ENCODE measurements around the gene CELF2.
A peak's percentile ranks its signal among the peaks of the same experiment; 100 is the strongest.

The CELF2 gene

GRCh38 chr10:11017570-11018431 lies at the start of gene CELF2:
Gene CELF2, plus strand, starts transcription at chr10:11017872. Its CDS starts 218 bp downstream, at chr10:11018090.
- H3K9ac ChIP-seq (ENCODE audit: low read depth, low read length), result peak within 1 kb of the TSS; percentile 61
- peak within 1 kb of the TSS; percentile 84 for H3K27ac ChIP-seq (ENCODE audit: low read depth, low read length)
- H3K4me1 ChIP-seq (ENCODE audit: control insufficient read depth, insufficient read depth, low read length), result peaks cover 53% of the 10 kb centered on the region
- peak within 1 kb of the TSS; percentile 84 for H3K4me3 ChIP-seq (ENCODE audit: low read depth, low read length)
- H3K27me3 ChIP-seq (ENCODE audit: control insufficient read depth, insufficient read depth, low read length), result peaks cover 38% of the 10 kb centered on the region
- H3K9me3 ChIP-seq (ENCODE audit: control insufficient read depth, insufficient read depth, low read length), result no peaks in the 10 kb centered on the region
- H3K36me3 ChIP-seq (ENCODE audit: control insufficient read depth, insufficient read depth, low read length), result no peaks in the 10 kb centered on the region

- Histone ChIP-seq H3K9ac (ENCODE audit: low read depth, low read length) (no peak overlapping the region), H3K36me3 (ENCODE audit: control insufficient read depth, insufficient read depth, low read length) (no peaks in the 10 kb centered on the region), H3K4me3 (ENCODE audit: low read depth, low read length) (no peak overlapping the region)
These were observed 49.4 kb upstream of the CELF2 start for GRCh38 chr10:10968257-10968588.

GRCh38 chr10:10973310-10973709 lies 44.4 kb upstream of the CELF2 start:
- Histone ChIP-seq H3K4me3 (ENCODE audit: low read depth, low read length) (no peak overlapping the region), H3K27me3 (ENCODE audit: control insufficient read depth, insufficient read depth, low read length) (no peaks in the 10 kb centered on the region), H3K9me3 (ENCODE audit: control insufficient read depth, insufficient read depth, low read length) (no peaks in the 10 kb centered on the region), H3K9ac (ENCODE audit: low read depth, low read length) (no peak overlapping the region), H3K36me3 (ENCODE audit: control insufficient read depth, insufficient read depth, low read length) (no peaks in the 10 kb centered on the region), H3K27ac (ENCODE audit: low read depth, low read length) (no peak overlapping the region), H3K4me1 (ENCODE audit: control insufficient read depth, insufficient read depth, low read length) (no peaks in the 10 kb centered on the region)

More at GRCh38 chr10:10968257-10968588, 49.4 kb upstream of the CELF2 start:
- Histone ChIP-seq H3K27ac (ENCODE audit: low read depth, low read length) (no peak overlapping the region), H3K9me3 (ENCODE audit: control insufficient read depth, insufficient read depth, low read length) (no peaks in the 10 kb centered on the region), H3K4me1 (ENCODE audit: control insufficient read depth, insufficient read depth, low read length) (no peaks in the 10 kb centered on the region), H3K27me3 (ENCODE audit: control insufficient read depth, insufficient read depth, low read length) (no peaks in the 10 kb centered on the region)

- Histone ChIP-seq H3K36me3 (ENCODE audit: control insufficient read depth, insufficient read depth, low read length) (no peaks in the 10 kb centered on the region), H3K9ac (ENCODE audit: low read depth, low read length) (no peak overlapping the region), H3K4me1 (ENCODE audit: control insufficient read depth, insufficient read depth, low read length) (no peaks in the 10 kb centered on the region), H3K9me3 (ENCODE audit: control insufficient read depth, insufficient read depth, low read length) (no peaks in the 10 kb centered on the region), H3K27ac (ENCODE audit: low read depth, low read length) (no peak overlapping the region), H3K4me3 (ENCODE audit: low read depth, low read length) (no peak overlapping the region), H3K27me3 (ENCODE audit: control insufficient read depth, insufficient read depth, low read length) (no peaks in the 10 kb centered on the region)
These were observed 42.0 kb upstream of the CELF2 start for GRCh38 chr10:10975647-10976046.

- Histone ChIP-seq H3K4me3 (ENCODE audit: low read depth, low read length) (no peak overlapping the region), H3K36me3 (ENCODE audit: control insufficient read depth, insufficient read depth, low read length) (no peaks in the 10 kb centered on the region), H3K27ac (ENCODE audit: low read depth, low read length) (no peak overlapping the region), H3K9ac (ENCODE audit: low read depth, low read length) (no peak overlapping the region), H3K4me1 (ENCODE audit: control insufficient read depth, insufficient read depth, low read length) (no peaks in the 10 kb centered on the region), H3K27me3 (ENCODE audit: control insufficient read depth, insufficient read depth, low read length) (no peaks in the 10 kb centered on the region), H3K9me3 (ENCODE audit: control insufficient read depth, insufficient read depth, low read length) (no peaks in the 10 kb centered on the region)
These were observed 41.0 kb upstream of the CELF2 start for GRCh38 chr10:10976652-10977051.

GRCh38 chr10:10977226-10977956 lies 40.3 kb upstream of the CELF2 start:
- Histone ChIP-seq H3K27ac (ENCODE audit: low read depth, low read length) (no peak overlapping the region), H3K9me3 (ENCODE audit: control insufficient read depth, insufficient read depth, low read length) (no peaks in the 10 kb centered on the region), H3K9ac (ENCODE audit: low read depth, low read length) (no peak overlapping the region), H3K4me3 (ENCODE audit: low read depth, low read length) (no peak overlapping the region), H3K36me3 (ENCODE audit: control insufficient read depth, insufficient read depth, low read length) (no peaks in the 10 kb centered on the region), H3K27me3 (ENCODE audit: control insufficient read depth, insufficient read depth, low read length) (no peaks in the 10 kb centered on the region), H3K4me1 (ENCODE audit: control insufficient read depth, insufficient read depth, low read length) (no peaks in the 10 kb centered on the region)

GRCh38 chr10:10977978-10978377 lies 39.7 kb upstream of the CELF2 start:
- H3K27me3 ChIP-seq (ENCODE audit: control insufficient read depth, insufficient read depth, low read length), result no peaks in the 10 kb centered on the region
- no peaks in the 10 kb centered on the region for H3K9me3 ChIP-seq (ENCODE audit: control insufficient read depth, insufficient read depth, low read length)
- H3K4me3 ChIP-seq (ENCODE audit: low read depth, low read length), result no peak overlapping the region
- H3K27ac ChIP-seq (ENCODE audit: low read depth, low read length), result no peak overlapping the region
- no peak overlapping the region for H3K9ac ChIP-seq (ENCODE audit: low read depth, low read length)
- no peaks in the 10 kb centered on the region for H3K36me3 ChIP-seq (ENCODE audit: control insufficient read depth, insufficient read depth, low read length)
- no peaks in the 10 kb centered on the region for H3K4me1 ChIP-seq (ENCODE audit: control insufficient read depth, insufficient read depth, low read length)

GRCh38 chr10:10985361-10985760 lies 32.3 kb upstream of the CELF2 start:
- Histone ChIP-seq H3K27ac (ENCODE audit: low read depth, low read length) (no peak overlapping the region), H3K4me3 (ENCODE audit: low read depth, low read length) (no peak overlapping the region), H3K9me3 (ENCODE audit: control insufficient read depth, insufficient read depth, low read length) (no peaks in the 10 kb centered on the region), H3K36me3 (ENCODE audit: control insufficient read depth, insufficient read depth, low read length) (no peaks in the 10 kb centered on the region), H3K4me1 (ENCODE audit: control insufficient read depth, insufficient read depth, low read length) (peaks cover 6% of the 10 kb centered on the region), H3K27me3 (ENCODE audit: control insufficient read depth, insufficient read depth, low read length) (no peaks in the 10 kb centered on the region), H3K9ac (ENCODE audit: low read depth, low read length) (no peak overlapping the region)

GRCh38 chr10:10986606-10987005 lies 31.1 kb upstream of the CELF2 start:
- Histone ChIP-seq H3K27me3 (ENCODE audit: control insufficient read depth, insufficient read depth, low read length) (no peaks in the 10 kb centered on the region), H3K36me3 (ENCODE audit: control insufficient read depth, insufficient read depth, low read length) (no peaks in the 10 kb centered on the region), H3K9me3 (ENCODE audit: control insufficient read depth, insufficient read depth, low read length) (no peaks in the 10 kb centered on the region), H3K27ac (ENCODE audit: low read depth, low read length) (no peak overlapping the region), H3K4me1 (ENCODE audit: control insufficient read depth, insufficient read depth, low read length) (peaks cover 6% of the 10 kb centered on the region), H3K4me3 (ENCODE audit: low read depth, low read length) (no peak overlapping the region), H3K9ac (ENCODE audit: low read depth, low read length) (no peak overlapping the region)

- no peak overlapping the region for H3K27ac ChIP-seq (ENCODE audit: low read depth, low read length)
- peaks cover 6% of the 10 kb centered on the region for H3K4me1 ChIP-seq (ENCODE audit: control insufficient read depth, insufficient read depth, low read length)
- no peaks in the 10 kb centered on the region for H3K9me3 ChIP-seq (ENCODE audit: control insufficient read depth, insufficient read depth, low read length)
- H3K27me3 ChIP-seq (ENCODE audit: control insufficient read depth, insufficient read depth, low read length), result no peaks in the 10 kb centered on the region
- H3K9ac ChIP-seq (ENCODE audit: low read depth, low read length), result no peak overlapping the region
- H3K4me3 ChIP-seq (ENCODE audit: low read depth, low read length), result no peak overlapping the region
- H3K36me3 ChIP-seq (ENCODE audit: control insufficient read depth, insufficient read depth, low read length), result no peaks in the 10 kb centered on the region
These were observed 30.6 kb upstream of the CELF2 start for GRCh38 chr10:10987111-10987510.

- Histone ChIP-seq H3K9ac (ENCODE audit: low read depth, low read length) (no peak overlapping the region), H3K4me1 (ENCODE audit: control insufficient read depth, insufficient read depth, low read length) (peaks cover 6% of the 10 kb centered on the region), H3K9me3 (ENCODE audit: control insufficient read depth, insufficient read depth, low read length) (no peaks in the 10 kb centered on the region), H3K4me3 (ENCODE audit: low read depth, low read length) (no peak overlapping the region), H3K36me3 (ENCODE audit: control insufficient read depth, insufficient read depth, low read length) (no peaks in the 10 kb centered on the region), H3K27me3 (ENCODE audit: control insufficient read depth, insufficient read depth, low read length) (no peaks in the 10 kb centered on the region), H3K27ac (ENCODE audit: low read depth, low read length) (no peak overlapping the region)
These were observed 28.0 kb upstream of the CELF2 start for GRCh38 chr10:10989669-10990068.

Measured in HUES48 (cell line).